NCI-H526 (cell line): ENCODE measurements around the gene THBS3.
A peak's percentile ranks its signal among the peaks of the same experiment; 100 is the strongest.
"Not testable (repeated sequence)": the region's sequence is repeated elsewhere in the genome, so short reads cannot be mapped to it uniquely, and the experiment has no call there.

Source experiments
- DNase-seq, 2 experiments: peaks; one replicate each; lab custom pipeline; 2025; lab: John Stamatoyannopoulos, UW

THBS3 gene

DNA sequence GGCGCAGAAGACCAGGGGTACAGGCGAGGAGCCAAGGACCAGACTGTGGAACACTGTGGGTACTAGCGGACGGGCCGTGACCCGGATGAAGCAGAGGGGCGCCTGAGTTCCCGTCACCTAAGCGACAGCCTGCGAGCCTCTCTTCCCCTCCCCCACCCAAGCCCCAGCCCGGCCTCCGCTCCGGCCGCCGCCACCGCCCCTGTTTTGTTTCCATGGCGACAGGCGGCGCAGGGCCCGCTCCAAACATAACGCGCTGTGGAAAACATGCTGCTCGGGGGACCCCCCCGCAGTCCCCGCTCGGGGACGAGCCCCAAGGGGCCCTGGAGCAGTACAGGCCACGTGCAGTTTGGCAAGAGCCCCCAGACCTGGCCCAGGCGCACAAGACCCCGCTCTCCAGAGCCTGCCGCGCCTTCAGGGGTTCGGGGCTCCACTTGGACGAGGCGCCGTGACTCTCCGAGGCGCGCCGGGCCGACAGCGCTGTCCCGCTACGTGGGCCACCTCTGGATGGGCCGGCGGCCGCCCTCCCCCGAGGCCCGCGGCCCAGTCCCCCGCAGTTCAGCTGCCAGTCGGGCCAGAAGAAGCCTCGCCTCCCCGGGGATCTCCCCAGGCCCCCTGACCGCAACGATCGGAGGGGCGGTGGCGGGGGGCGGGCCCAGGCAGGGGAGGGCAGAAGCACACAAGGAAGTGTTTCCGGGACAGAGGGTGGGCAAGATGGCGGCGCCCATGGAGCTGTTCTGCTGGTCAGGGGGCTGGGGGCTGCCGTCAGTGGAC is 1.0 kb upstream of the THBS3 start, which contains the start of gene MTX1:
TSS of gene MTX1 (plus strand) at position 155 of the 771 bp plus-strand sequence. CDS start at position 265, 110 bp downstream.
- DNase-seq, result peak; percentile 84 to 98

GRCh38 chr1:155206891-155207805 is 549 bp downstream of the THBS3 start:
- DNase-seq, result peak; percentile 91 to 98

- DNase-seq, result no peak
These were observed 1.6 kb downstream of the THBS3 start for GRCh38 chr1:155205969-155206593.

DNA sequence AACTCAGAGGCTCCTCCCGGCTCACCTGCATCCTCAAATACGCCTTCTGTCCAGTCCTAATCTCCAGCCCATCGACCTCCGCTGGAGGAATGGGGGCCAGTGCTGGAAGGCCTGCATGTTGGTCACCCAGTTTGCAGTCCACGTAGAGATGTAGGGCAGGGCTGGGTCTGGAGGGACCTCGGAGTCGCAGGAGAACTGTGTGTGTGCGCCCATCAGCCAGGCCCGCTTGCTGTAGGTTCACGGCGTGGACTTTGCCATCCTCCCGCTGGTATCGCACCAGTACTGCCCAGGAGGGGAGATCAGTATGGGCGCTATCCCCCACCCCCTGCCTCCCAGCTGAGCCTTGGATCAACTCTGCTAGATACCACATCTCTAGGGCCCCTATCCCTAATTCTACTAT is 2.7 kb downstream of the THBS3 start:
- DNase-seq, result no peak

- no peak for DNase-seq
These were observed 4.8 kb downstream of the THBS3 start for GRCh38 chr1:155202731-155203515.

DNA sequence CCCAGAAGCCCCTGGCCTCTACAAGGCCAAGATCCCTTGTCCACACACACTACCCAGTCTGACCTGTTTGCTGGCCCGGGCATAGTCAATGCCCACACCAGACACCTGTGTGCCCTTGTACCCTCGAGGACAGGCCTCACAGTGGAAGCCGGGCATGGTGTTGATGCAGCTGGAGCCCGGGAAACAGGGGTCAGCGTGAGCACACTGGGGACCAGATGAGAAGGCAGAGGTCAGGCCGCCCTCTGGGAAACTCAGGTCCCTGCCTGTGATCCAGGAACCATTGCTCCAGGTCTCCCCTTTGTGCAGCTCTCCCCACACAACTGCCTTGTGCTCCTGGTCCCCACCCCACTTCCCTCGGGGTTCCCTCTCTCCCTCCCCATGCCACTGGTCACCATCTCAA is 5.5 kb downstream of the THBS3 start:
- DNase-seq, result no peak

DNA sequence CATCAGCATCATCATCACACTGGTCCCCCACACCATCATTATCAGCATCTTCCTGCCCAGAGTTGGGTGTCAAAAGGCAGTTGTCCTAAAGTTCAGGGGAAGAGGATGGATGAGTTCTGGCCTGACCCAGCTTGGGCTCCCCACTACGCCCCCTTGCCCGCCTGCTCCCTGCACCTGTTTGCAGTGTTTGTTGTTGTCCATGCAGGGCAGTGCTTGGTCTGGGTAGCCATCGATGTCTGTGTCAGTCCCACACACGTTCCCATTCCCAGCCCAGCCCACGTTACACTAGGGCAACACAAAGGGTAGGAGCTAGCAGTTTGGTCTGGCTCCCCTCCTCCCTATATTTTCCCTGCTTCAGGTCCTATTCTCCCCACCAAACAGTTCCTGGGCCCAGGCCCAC is 6.8 kb downstream of the THBS3 start:
- DNase-seq, result no peak

- no peak for DNase-seq
These were observed 7.9 kb downstream of the THBS3 start for GRCh38 chr1:155199792-155200191.

DNA sequence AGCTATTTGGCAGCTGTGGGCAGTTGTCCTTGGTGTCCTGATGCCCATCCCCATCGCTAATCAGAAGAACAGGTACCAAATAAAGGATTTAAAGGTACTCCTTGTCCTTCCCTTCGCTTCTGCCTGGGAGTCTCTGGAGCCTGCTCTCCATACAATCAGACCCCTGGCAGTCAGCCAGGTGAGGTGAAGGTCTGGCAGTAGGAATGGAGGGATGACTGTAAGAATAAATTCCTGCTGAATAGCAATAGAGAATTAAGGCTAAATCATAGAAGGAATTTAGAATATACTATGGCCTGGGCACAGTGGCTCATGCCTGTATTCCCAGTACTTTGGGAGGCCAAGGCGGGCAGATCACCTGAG is 9.2 kb downstream of the THBS3 start:
- no peak for DNase-seq

DNA sequence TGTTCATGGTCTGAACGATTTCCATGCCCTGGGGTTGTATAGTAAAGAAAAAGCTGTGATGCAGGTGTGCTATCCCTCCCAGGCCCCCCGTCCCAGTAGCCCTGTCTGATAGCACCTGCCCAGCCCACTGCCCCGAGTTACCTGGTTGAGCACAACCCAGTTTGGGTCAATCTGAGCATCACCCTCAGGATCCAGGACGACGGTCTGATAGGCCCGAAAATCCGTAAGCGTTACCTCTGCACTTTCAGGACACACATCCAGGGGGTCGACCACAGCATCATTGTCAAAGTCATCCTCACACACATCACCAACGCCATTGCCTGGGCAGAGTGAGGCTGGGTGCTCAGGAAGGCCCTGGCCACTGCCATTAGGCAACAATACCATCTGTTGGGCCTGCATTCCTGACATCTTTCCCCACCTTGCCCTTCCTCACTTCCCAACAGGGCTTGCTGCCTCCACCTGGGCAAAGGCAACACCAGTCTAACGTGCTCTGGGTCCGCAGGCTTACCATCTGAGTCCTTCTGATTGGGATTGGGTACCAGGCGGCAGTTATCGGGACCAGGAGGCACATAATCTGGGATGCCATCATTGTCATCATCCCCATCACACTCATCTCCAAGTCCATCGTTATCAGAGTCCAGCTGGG is 9.7 kb downstream of the THBS3 start:
- no peak for DNase-seq

- DNase-seq, result no peak
These were observed 10.6 kb downstream of the THBS3 start for GRCh38 chr1:155196893-155197638.

GRCh38 chr1:155196103-155196892 is 11.4 kb downstream of the THBS3 start:
- no peak for DNase-seq

DNA sequence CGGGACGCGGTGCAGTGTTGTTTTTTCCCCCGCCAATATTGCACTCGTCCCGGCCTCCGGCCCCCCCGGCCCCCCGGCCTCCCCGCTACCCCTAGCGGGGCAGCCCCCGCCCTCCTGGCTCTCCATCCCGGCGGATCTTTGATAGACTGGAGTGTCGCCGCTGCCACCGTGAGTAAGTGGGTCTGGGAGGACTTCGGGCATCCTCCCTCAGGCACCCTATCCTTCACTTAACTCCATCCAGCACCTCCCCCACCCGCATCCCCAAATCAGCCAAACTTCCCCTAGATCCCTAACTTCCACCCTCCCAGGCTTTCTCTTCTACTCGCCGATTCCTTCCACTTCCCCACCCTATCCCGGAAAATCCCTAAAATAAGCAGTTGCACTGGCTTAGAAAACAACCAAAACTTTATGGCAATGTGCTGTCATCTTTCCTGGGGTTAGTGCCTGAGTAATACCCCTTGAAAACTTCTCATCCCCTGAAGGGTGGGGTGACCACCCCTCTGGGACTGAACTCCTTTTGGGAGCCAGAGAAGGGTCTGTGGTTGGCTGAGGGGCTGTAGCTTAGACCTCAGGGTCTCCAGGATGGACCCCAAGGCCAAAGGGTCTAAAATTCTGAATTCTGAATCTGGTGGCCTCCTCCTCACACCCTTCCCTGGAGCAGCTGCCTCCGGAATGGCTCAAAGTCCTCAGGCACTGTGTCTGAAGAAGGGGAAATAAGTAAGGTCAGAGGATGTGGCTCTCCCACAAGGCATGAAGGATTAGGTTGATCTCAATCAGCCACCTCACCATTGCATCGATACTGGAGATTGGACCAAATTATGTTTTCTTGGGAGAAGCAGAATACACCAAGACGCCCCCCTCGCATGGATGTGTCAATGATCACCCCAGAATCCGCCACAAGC is 12.2 kb downstream of the THBS3 start:
- DNase-seq, result peak in 1 of 2 experiments; percentile 68

- DNase-seq, result not testable (repeated sequence)
These were observed 13.8 kb downstream of the THBS3 start for GRCh38 chr1:155193991-155194240.

- peak; percentile 94 to 99 for DNase-seq
These were observed 14.3 kb downstream of the THBS3 start for GRCh38 chr1:155193275-155193990.

DNA sequence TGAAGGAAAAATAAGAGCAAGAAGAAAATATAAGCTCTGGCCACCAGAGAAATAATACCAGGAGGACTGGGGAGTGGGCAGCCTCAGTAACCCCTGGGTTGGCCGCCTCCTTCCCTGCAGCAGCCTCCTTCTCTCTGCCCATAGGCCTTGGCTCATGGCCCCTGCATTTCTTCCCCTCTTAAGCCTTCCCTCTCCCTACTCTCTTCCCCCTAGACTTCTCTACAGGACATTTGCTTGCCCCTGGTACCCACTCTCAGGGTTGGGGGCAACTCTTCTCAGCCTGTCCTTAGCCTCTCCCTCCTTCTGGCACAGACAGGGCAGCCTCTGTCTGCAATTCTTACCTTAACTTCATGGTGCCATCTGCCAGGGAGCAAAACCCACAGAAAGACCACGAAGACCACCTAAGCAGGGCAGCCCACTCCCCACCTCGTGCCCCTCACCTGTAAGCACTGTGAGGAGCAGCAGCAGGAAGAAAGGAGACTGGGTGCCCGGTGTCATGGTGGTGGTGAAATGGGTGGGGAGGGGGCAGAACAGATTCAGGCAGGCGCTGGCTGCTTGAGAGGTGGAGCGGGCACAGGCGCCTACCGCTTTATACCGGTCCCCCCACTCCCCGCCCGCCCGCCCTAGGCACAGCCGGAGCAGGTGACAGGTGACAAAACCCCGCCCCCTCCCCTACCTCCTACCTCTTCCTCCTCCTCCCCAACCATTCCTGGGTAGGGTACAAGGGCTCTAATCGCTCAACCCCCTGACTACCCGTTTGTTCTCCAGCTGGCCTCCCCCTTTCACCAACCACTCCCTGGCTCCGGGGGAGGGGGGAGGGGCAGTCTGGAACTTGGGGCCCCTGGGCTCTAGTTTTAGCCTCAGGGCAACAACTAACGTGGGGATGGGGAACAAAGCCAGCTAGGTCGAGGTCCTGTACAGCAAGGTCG is 15.1 kb downstream of the THBS3 start:
- peak; percentile 94 to 98 for DNase-seq

GRCh38 chr1:155191904-155192303 is 15.8 kb downstream of the THBS3 start:
- no peak for DNase-seq
